Epithelial cell of alveolus of lung (primary cell): ENCODE results near the gene AADAT. TPM values are rescaled to one million over a fixed set of nuclear protein-coding genes. Genes with fewer than 3 reads are reported as not detected.

Experiments
- total RNA-seq: library from RNA; depleted of rRNA; stranded (reverse); fragments of >200 nt; gene quantifications from 2 replicates; pipeline ENCODE4 v1.2.1, GENCODE V29; 2015

Gene AADAT
- 7.5 TPM in 2 replicates for total RNA-seq

GRCh38 chr4:170089668-170090351 is at the start of gene AADAT:
Gene AADAT (minus strand): TSS chr4:170089956. CDS start chr4:170089690, 266 bp downstream.

DNA sequence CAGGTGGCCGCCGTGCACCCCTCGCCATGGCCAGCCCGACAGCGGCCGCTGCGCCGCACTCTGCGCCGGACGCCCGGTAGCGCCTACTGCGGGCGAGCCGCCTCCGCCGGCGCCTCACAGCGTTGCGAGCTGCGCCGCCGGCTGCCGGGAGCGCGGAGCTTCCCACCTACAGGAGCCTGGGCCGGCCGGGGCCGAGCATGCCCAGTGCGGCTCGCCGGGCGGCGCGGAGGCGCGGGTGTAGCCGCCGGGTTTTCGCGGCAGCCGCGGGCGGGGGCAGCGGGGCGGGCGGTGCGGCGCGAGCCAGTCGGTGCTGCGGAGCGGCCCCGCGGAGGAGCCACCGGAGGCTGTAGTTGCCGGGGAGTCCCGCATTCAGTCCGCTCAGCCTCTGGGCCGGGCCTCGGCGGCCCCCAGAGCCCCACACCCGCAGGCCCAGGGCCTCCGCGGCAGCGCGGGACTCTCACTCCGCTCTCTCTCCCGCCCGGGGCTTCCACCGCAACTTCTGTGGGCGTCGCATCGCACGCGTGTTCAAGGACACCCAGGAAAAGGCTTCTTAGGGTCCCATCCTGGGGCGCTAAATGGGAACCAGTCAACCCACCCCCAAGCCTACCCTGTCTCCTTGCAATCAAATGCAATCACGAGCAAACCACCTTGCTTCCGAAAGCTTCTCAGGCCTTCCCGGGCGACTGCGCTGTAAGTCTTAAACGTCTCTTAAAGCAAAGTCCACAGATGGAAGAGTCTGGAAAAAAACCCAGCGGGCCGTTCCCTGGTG is 63.3 kb downstream of the AADAT start, which contains the start of gene MFAP3L:
TSS of gene MFAP3L (minus strand) at position 143 of the 769 bp plus-strand sequence. CDS start 20,518 bp downstream, outside the sequence.

Other genes starting within 250 kb of the AADAT start
- gene MFAP3L, start 63.6 kb downstream of the AADAT start, total RNA-seq = 0.24 and 2.5 TPM in 2 replicates